ENCODE results near the gene SCGB1C2.

- no peak for TF ChIP-seq GATA3 (IDR thresholded peaks at IDR 0.05; ENCODE audit: low read depth, low read length)
- no peak for TF ChIP-seq GATA2 (IDR thresholded peaks at IDR 0.05; ENCODE audit: low read depth, low read length)
These were observed 42.5 kb downstream of the SCGB1C2 start for GRCh38 chr17:179781-180380.

All from SH-SY5Y (cell line).